Skeletal muscle cell (primary cell): Measurements from ENCODE around the gene PRAMEF9.
"Not testable (repeated sequence)": the region's sequence is repeated elsewhere in the genome, so short reads cannot be mapped to it uniquely, and the experiment has no call there.

Experiments used
- DNase-seq: peaks from one replicate; pipeline ENCODE4 v3.0.0-alpha.2; 2010; ENCODE audit warnings: low read depth
- H3K4me3 ChIP-seq: 2 replicates; pipeline ENCODE4 v1.5.1; 2011; ENCODE audit warnings: low read depth, mild to moderate bottlenecking, control low read depth, low read length, moderate library complexity

The PRAMEF9 gene

DNA sequence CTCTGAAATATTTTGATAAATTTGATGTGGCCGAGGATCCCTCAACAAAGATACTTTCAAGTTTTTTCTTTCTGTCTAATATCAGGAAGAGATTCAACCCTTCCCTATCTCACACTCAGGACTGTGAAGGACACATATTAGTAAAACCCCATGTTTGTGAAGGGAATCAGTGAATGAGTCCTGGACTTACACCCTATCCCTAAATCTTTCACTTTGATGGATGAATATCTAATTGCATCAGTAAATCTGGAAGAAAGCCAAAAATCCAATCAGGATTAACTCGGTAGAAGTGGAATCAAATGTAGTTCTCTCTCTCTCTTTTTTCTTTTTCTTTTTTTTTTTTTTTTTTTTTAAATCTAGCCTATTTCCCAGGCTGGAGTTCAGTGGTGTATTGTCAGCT is at the start of gene PRAMEF9:
Gene PRAMEF9 (plus strand): TSS at position 301 of the 400 bp plus-strand sequence. CDS start 3,433 bp downstream, outside the sequence.
- not testable (repeated sequence) for H3K4me3 ChIP-seq, DNase-seq

DNA sequence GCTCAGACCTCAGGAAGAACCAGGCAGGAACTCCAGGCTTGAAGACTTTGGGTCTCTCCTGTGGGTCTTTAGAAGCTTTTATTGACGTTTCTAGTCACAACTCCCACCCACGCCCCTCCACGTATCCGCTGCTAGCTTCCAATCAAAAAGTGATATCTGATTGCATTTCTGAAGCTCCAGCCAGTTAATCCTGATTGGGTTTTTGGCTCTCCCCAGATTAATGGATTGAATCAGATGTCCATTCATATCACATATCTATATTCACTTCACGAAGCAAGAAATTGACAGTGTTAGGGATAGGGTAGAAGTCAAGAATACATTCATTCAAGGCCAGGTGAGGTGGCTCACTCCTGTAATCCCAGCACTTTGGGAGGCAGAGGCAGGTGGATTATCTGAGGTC is 15.7 kb upstream of the PRAMEF9 start, which contains the start of gene PRAMEF26:
Gene PRAMEF26 (minus strand): TSS at position 101 of the 400 bp plus-strand sequence. CDS start 2,914 bp downstream, outside the sequence.
- not testable (repeated sequence) for DNase-seq, H3K4me3 ChIP-seq

DNA sequence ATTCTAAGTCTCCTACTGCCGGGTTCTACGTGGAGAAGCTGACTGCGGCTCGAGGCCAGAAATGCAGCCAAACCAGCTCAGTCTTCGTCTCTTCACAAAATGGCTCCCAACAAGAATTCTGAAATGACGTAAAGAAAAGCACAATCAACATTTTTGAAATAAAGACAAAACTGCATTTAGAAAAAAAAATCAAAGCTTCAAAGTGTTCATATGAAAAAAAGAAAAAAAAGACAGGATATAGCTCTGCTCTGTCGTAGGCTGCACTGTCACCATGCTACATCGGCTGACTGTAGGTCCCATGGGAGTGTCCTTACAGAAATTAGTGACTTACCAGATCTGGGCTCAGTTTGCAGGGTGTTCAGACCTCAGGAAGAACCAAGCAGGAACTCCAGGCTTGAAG is 6.1 kb upstream of the PRAMEF9 start, which contains the start of gene HNRNPCL4:
Gene HNRNPCL4 (minus strand): TSS at position 101 of the 400 bp plus-strand sequence. CDS start 164 bp downstream, outside the sequence.
- DNase-seq, H3K4me3 ChIP-seq: not testable (repeated sequence)

DNA sequence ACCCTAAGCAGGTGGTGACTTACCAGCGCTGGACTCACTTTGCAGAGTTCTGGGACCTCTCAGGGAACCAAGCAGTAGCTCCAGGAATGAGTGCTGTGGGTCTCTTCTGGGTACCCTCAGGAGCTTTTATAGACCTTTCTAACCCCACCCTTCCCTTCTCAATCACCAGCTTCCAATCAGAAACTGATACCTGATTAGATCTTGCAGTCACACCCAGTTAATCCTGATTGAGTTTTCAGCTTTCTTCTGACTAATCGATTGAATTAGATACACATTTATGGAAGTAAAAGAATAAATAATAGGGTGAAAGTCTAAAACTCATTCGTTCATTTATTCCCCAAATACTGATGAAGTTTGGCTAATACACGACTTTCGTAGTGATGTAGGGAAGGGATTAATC is 29.7 kb downstream of the PRAMEF9 start, which contains the start of gene PRAMEF13:
Gene PRAMEF13 (minus strand): TSS at position 101 of the 400 bp plus-strand sequence. CDS start 1,820 bp downstream, outside the sequence.
- not testable (repeated sequence) for H3K4me3 ChIP-seq, DNase-seq

DNA sequence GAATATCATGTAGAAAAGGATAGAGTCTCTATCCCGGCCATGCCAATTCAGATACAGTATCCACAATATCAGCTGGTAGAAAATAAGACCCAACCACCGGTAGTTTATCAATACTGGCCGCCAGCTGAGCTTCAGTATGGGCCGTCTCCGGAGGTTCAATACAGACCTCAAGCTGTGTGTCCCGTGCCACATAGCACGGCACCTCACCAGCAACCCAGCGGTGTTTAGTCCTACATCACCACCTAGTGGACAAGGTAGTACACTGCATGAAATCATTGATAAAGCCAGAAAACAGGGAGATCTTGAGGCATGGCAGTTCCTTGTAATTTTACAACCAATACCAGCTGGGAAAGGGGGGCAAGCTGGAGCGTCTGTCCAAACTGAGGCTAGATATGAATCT is 37.1 kb downstream of the PRAMEF9 start:
- not testable (repeated sequence) for DNase-seq, H3K4me3 ChIP-seq

DNA sequence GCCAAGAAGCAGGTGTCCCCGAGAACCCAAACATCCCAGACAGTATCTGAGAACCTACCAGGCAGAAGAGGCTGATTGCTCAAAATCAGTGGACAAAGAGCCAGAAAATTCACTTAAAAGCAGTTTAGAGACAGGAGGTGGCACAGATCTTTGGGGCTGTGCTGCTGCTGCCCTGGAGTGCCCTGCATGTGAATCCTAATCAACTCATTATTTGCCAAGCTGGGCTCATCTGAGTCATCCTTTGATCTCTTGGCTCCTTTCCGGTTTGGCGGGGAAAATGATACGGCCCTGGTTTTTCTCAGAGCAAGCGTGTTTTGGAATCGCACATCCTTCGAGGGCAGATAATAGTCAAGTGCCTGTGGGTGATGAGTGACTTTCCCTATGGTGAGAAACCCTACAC is 45.0 kb downstream of the PRAMEF9 start:
- DNase-seq = not testable (repeated sequence)

DNA sequence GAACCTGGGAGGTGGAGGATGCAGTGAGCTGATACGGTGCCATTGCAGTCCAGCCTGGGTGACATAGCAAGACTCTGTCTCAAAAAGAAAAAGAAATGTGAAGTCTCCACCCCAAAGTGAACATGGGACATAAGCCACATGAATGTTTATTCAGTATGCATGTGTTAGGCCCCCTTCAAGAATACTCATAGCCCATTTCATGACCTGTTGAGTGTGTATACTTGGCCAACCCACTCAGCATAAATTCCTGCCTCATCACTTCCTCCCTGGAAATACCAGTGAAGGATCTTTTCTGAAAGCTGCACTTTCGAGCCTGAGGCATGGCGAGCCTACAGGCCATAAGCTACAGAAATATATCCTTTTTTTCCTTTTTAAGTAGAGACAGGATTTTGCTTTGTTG is 47.6 kb downstream of the PRAMEF9 start:
- not testable (repeated sequence) for DNase-seq, H3K4me3 ChIP-seq

More for the DNA sequence above, 45.0 kb downstream of the PRAMEF9 start:
- H3K4me3 ChIP-seq = not testable (repeated sequence)

DNA sequence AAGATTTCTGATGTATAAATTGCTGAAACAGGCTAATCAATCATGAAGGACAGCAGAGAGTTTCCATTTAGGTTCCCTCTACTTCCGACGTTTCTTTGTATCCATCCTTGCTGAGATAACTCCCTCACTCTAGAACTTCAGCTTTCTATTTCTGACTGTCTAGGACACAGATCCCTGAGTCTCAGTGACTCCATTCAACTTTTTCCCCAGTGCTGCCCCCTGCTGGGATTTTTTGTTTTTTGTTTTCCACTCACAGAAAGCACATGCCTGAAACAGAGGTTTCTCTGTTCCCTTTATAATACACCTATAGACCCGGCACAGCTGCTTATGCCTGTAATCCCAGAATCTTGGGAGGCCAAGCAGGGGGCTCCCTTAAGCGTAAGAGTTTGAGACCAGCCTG is 51.1 kb downstream of the PRAMEF9 start:
- DNase-seq, H3K4me3 ChIP-seq: not testable (repeated sequence)

DNA sequence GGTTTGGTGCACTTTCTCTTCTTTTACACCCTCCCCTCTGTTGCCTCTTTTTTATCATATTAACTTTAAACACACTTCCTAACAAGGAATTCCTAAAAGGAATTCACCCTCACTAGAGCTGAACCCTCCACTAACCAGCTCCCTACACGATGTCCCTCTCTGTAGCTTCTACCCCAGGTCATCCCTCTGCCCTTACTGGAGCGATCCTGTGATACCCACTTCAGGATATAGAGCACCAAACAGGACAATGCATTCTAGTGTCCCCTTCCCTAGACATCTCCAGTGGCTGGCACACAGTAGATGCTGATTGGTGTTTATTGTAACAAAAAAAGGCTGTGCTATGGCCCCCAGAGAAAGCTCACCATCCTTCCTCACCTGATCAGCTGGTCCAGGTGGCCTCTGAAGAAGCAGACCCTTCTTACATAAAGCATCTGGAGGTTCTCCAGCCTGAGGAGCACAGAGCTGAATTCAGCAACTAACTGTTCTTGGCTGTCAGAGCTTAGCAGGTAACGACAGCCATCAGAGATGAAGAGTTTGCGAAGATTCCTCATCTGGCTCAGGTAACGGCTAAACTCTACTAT is 52.9 kb downstream of the PRAMEF9 start:
- no peak overlapping the region for H3K4me3 ChIP-seq
- DNase-seq = no peak

DNA sequence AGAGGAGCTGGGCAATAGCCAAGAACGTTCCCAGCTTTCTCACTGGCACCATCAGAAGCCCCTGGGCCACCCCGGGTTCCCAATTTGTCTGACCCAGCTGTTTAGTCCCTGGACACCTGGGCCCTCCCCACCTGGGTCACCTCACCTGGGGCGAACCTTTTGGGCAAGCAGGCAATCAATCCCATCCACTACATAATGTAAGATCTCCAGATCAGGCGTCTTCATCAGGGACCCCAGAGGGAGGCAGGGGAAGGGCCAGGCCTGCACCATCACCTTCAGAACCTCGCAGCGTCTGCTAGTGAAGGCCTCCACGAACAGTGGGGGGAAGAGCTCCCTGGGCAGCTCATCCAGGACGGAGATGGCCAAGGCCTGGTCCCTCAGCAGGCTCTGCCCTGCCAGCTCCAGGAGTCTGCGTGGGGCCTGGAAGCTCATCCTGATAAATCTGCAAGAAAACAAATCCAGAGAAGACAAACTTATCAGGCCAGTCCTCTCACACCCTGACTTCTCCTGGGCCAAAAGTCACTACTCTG is 54.1 kb downstream of the PRAMEF9 start, which contains the start of gene PRAMEF18:
Gene PRAMEF18 (minus strand): TSS at position 480 of the 530 bp plus-strand sequence. CDS start 48 bp downstream, at position 432.
- H3K4me3 ChIP-seq, DNase-seq: not testable (repeated sequence)

DNA sequence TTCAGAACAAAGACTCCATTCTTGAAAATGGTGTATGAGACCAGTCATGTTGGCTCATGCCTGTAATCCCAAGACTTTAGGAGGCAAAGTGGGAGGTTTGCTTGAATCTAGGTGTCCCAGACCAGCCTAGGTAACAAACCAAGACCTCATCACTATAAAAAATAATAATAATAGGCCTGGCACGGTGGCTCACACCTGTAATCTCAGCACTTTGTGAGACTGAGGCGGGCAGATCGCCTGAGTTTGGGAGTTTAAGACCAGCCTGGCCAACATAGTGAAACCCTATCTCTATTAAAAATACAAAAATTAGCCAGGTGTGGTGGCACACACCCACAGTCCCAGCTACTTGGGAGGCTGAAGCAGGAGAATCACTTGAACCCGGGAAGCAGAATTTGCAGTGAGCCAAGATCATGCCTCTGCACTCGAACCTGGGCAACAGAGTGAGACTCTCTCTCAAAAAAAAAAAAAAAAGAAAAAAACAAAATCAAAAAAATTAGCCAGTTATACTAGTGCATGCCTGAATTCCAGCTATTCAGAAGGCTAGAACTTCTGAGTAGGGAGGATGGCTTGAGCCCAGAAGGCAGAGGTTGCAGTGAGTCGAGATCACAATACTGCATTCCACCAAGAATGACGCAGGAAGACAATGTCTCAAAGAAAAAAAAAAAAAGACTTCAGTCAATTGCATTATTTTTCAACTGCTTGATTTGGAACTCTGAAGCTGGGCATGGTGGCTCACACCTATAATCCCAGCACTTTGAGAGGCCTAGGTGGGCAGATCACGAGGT is 55.8 kb downstream of the PRAMEF9 start:
- DNase-seq, H3K4me3 ChIP-seq: not testable (repeated sequence)

DNA sequence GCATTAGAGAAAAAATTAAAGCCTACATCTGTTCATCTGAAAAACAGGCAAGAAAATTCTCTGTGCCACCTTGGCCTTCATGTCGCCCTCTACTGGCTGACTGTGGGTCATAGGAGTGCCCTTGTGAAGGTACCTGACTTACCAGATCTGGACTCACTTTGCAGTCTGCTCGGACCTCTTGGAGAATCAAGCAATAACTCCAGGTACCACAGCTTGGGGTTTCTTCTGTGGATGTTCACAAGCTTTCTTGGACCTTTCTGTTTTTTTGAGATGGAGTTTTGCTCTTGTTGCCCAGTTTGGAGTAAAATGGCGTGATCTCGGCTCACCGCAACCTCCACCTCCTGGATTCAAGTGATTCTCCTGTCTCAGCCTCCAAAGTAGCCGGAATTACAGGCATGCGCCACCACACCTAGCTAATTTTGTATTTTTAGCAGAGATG is 56.7 kb downstream of the PRAMEF9 start:
- no peak for DNase-seq
- no peak overlapping the region for H3K4me3 ChIP-seq
